Stimulated activated CD4-positive, alpha-beta T cell treated with anti-CD3 and anti-CD28 coated beads, Interleukin-1b, Interleukin-23, amount 100 ng/mL, for 4 hours (primary cell): ENCODE results near the gene EN2.

Experiments
- DNase-seq, 2 donors: peaks; one replicate each; pipeline ENCODE4 v3.0.0-alpha.2; 2020; ENCODE audit warnings: low read depth in 2 of 2

Gene EN2

GRCh38 chr7:155486783-155487508 is 29.0 kb downstream of the EN2 start:
- no peak for DNase-seq

GRCh38 chr7:155487509-155488482 is 29.9 kb downstream of the EN2 start:
- no peak for DNase-seq

- no peak for DNase-seq
These were observed 30.7 kb downstream of the EN2 start for GRCh38 chr7:155488483-155489127.

GRCh38 chr7:155489158-155489840 is 31.4 kb downstream of the EN2 start:
- DNase-seq: no peak

DNA sequence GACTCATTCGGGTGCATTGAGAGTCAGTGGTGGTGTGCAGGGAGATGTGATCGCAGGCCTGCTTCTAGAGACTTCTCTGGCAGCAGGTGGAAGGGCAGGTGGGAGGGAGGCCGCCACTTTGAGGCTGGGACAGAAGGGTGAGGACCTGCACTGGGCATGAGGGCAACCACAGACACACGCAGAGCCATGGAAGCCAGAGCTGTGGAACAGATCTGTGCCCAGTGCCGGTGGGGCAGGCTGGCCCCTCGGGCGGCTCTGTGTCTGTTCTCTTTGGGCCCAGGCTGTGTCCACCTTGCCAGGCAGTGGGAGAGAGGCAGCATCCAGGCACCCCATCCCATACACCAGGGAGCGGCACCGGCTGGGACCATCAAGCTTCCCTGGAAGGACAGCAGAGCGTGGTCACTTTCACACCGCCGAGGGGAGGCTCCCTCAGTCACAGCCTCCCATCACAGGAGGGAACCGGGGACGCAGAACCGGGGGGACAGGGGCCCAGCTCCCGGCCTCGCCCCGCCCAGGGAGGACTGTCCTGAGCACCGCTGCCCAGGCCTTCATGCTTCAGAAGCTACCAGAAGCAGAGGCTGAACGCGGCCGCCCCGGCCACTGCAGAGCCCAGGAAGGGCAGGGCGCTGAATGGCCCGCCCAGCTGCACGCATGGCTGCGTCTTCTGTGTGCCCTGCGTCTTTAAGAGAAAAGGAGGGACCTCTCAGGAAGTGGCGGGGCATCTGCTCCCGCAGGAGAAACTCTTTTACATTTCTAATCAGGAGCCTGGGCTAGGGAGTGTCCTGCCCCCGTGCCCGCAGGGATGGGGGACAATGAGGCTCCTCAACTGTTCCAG is 32.1 kb downstream of the EN2 start:
- DNase-seq: no peak

DNA sequence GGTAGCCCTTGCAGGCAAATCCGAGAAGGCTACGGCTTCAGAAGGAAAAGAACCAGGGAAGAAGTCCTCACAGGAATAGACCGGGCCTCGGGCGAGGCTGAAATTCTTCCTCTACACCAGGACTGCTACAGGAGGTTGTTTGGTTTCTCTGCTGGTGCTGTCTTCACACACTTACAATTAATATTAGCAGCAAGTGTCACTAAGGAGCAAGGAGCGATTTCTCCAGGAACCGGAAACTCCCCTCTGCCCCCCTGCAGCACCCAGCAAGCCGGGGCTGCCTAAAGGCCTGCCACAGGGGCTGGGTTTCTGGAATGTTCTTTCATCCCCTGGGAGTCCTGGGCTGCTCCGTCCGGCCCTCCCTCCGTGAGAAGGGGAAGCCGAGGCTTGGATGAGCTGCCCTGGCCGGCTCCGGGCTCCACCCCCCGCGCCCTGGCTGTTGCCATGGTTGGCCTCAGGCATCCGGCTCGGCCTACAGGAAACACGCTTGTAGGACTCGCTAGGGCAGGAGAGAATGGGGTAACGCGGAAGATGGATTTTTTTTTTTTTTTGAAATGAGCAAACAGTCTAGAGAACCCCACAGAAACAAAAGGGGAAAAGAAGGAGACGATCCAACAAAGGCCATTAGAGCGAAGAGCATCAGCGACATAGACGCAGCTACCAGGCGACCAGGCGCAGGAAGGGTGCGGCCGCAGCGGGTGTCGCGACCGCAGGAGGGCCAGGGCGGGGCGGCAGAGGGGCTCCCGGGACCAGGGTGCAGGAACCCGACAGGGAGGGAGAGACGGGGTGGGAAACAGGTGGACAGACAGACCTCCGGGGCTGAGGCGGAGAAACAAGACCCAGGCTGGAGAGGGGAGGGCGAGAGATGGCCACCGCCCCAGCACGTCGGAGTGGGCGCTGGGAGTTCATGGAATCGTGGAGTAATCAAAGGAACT is 33.0 kb downstream of the EN2 start:
- DNase-seq: peak in 1 of 2 donors; percentile 28

GRCh38 chr7:155491812-155492211 is 33.9 kb downstream of the EN2 start:
- DNase-seq: no peak

- DNase-seq: no peak
These were observed 36.0 kb downstream of the EN2 start for GRCh38 chr7:155493744-155494538.

DNA sequence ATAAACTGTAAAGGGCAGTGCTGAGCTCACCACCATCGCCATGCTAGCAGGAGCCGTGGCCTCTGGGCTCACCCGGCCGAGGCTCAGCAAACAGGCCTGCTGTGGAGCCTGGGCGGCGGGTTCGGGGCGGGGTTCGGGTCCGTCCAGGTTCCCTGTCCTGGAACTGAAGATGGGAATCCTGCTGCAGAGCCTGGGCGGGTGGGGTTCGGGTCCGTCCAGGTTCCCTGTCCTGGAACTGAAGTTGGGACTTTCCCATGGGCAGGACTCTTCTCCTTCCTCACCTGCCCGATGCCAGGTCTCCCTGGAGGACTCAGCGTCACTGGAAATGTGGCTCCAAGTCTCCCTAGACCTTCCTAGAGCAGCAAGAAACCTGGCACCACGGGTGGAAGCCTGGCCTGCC is 36.6 kb downstream of the EN2 start:
- DNase-seq: no peak

DNA sequence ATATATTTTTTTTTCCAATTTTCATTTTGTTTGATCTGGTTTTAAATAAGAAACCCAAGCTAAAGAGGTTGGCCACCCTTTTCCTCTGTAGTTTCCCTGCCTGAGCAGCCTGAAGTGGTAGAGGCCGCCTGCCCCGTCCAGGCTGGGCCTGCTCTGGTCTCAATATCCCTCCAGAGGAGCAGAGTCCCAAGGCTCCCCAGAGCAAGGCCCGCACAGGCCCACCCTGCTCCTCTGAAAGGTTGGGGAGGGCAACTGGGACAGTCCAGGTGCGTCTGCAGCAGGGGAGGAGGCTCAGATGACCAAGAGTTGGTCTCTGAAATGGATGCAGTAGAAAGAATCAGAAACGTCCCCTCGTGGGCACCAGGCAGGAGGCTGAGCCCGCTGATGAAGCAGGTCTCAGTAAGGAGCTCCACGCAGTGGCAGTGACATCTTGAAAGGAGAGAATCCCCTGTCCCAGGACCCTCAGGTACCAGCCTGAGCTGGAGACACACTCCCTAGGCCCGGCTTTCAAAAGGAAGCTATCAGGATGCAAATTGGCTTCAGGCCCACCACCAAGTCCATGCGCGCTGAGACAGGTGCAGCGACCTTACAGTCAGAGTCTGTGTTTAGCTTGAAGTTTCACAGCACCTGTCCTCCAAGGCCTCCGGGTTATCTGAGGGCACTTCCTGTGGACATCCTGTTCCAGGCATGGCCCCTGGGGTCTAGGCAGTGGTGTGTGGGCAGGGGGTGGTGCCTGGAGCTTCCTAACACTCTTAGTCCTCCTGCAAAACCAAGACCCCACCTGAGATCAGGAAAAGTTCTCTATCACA is 37.7 kb downstream of the EN2 start:
- no peak for DNase-seq

DNA sequence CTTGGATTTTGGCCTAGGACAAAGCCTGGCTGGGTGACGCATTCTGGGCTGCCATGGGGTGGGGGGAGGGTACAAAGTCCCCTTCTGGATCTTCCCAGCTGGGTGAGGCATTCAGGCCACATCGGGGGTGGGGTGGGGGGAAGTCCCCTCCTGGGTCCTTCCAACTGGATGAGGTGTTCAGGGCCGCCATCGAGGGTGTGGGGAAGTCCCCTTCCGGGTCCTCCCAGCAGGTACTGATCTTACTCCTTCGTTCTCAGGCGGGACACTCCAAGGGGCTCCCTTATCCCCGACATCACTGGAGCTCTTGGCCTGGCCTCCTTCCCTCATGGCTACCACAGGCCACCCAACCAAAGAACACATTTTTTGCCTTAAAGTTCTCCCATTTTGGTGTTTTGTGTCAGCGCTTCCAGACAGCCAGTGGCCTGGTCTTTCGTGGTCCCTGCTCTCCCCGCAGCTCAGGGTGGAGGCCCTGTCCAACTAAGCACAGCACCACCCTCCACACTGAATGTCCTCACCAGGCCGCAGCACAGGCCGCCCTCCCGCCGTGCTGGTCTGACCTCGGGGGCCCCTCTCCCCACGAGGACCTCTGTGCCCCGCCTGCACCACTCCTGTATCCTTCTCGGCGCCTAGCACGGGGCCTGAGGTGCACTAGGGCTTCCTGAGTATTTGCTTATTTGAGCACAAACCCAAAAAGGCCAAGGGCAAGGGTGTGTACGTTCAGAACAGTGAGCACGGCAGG is 38.5 kb downstream of the EN2 start:
- DNase-seq: no peak

GRCh38 chr7:155497149-155497901 is 39.4 kb downstream of the EN2 start:
- DNase-seq: no peak

- DNase-seq: no peak
These were observed 47.5 kb downstream of the EN2 start for GRCh38 chr7:155505422-155505793.

- no peak for DNase-seq
These were observed 49.0 kb downstream of the EN2 start for GRCh38 chr7:155506854-155507337.

DNA sequence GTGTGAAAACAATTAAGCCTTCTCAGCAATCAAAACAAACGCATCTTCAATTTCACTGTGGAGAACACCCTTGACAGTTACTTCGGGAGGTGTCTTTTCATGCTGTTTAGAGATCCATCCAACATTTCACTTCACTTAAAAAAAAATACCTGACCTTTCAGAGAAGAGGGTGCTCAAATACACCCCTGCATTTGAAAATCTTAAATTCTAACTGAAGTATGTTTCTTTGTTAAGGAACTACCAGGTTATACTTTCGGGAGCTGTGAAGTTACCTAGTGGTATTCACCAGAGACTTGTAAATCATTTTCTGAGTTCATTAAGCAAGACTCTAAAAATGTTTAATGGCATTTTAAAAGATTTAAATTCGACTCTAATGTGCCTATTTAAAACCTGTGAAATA is 49.6 kb downstream of the EN2 start:
- no peak for DNase-seq
